HG03139 (cell line): Measurements from ENCODE around the gene EPHA2.

Experiments used
- ATAC-seq: cut with Tn5 transposase; IDR thresholded peaks from one replicate; pipeline ENCODE4 v1.9.1; 2021; ENCODE audit not compliant: unreplicated experiment

EPHA2 gene

GRCh38 chr1:16076031-16076864 is 79.6 kb downstream of the EPHA2 start:
- no peak for ATAC-seq

GRCh38 chr1:16075337-16076030 is 80.4 kb downstream of the EPHA2 start:
- no peak for ATAC-seq
